HEK293 (cell line): ENCODE data around the gene PTH1R.

ENCODE experiments used
- CTCF ChIA-PET: fragments of 350-600 bp; formaldehyde crosslinking; extraction: SDS; loops from one replicate; lab custom pipeline; 2021; ENCODE audit warnings: antibody characterized with exemption; lab: Yijun Ruan, JAX
- POLR2A ChIA-PET: fragments of 300-600 bp; formaldehyde crosslinking; extraction: SDS; loops from one replicate; lab custom pipeline; 2020; ENCODE audit warnings: antibody characterized with exemption, inconsistent platforms; lab: Yijun Ruan, JAX
- H3K27ac ChIP-seq: fragments of 200-500 bp; sonication (Bioruptor generic); 2 replicates; pipeline ENCODE4 v1.5.1; 2014; ENCODE audit warnings: low read depth, low read length, control low read depth, inconsistent platforms; ENCODE audit errors: extremely low read depth
- H3K36me3 ChIP-seq, 2 experiments: fragments of 200-500 bp in 1 of 2; sonication (Bioruptor generic) in 1 of 2; 1 replicate in 1 of 2; 2 replicates in 1 of 2; pipeline ENCODE4 v1.5.1; 2014 to 2017; ENCODE audit warnings: inconsistent platforms in 2 of 2, low read length in 2 of 2; ENCODE audit not compliant: control insufficient read depth in 2 of 2, insufficient read depth in 1 of 2
- H3K4me1 ChIP-seq: fragments of 200-500 bp; sonication (Bioruptor generic); 2 replicates; pipeline ENCODE4 v1.5.1; 2014; ENCODE audit warnings: mild to moderate bottlenecking, low read length, inconsistent platforms; ENCODE audit not compliant: control insufficient read depth, insufficient read depth
- H3K4me3 ChIP-seq: 2 replicates; pipeline ENCODE4 v1.5.1; 2011; ENCODE audit warnings: low read depth, mild to moderate bottlenecking, control low read depth, low read length, moderate library complexity
- H3K9me3 ChIP-seq: fragments of 200-500 bp; sonication (Bioruptor generic); 2 replicates; pipeline ENCODE4 v1.5.1; 2014; ENCODE audit warnings: low read depth, low read length, inconsistent platforms; ENCODE audit not compliant: control insufficient read depth, insufficient read depth
- GLI2 ChIP-seq: fragments of 450-650 bp; formaldehyde crosslinking; IDR thresholded peaks from 2 replicates; pipeline ENCODE4; 2017; ENCODE audit warnings: missing biosample characterization, missing genetic modification characterization, low read depth, borderline replicate concordance
- KLF7 ChIP-seq: fragments of 450-650 bp; formaldehyde crosslinking; IDR thresholded peaks from 2 replicates; pipeline ENCODE4 v1.5.1; 2016; ENCODE audit warnings: missing biosample characterization, missing genetic modification characterization, borderline replicate concordance
- PRDM6 ChIP-seq: fragments of 450-650 bp; formaldehyde crosslinking; IDR thresholded peaks from 2 replicates; pipeline ENCODE4 v1.5.1; 2017; ENCODE audit warnings: missing biosample characterization, missing genetic modification characterization
- RBAK ChIP-seq: fragments of 450-650 bp; formaldehyde crosslinking; IDR thresholded peaks from 2 replicates; pipeline ENCODE4 v1.5.1; 2016; ENCODE audit warnings: missing biosample characterization, missing genetic modification characterization
- REST ChIP-seq: fragments of 450-650 bp; formaldehyde crosslinking; IDR thresholded peaks from 2 replicates; pipeline ENCODE4 v1.5.1; 2016; ENCODE audit warnings: missing biosample characterization, missing genetic modification characterization
- ZBTB7A ChIP-seq: fragments of 450-650 bp; formaldehyde crosslinking; IDR thresholded peaks from 2 replicates; pipeline ENCODE4 v1.5.1; 2016; ENCODE audit warnings: low read depth, missing biosample characterization, missing genetic modification characterization
- ZNF138 ChIP-seq: fragments of 450-650 bp; formaldehyde crosslinking; IDR thresholded peaks from 2 replicates; pipeline ENCODE4 v1.5.1; 2016; ENCODE audit warnings: missing biosample characterization, missing genetic modification characterization, borderline replicate concordance
- ZNF16 ChIP-seq: fragments of 450-650 bp; formaldehyde crosslinking; IDR thresholded peaks from 2 replicates; pipeline ENCODE4 v1.5.1; 2016; ENCODE audit warnings: low read depth, missing biosample characterization, missing genetic modification characterization
- ZNF23 ChIP-seq: fragments of 450-650 bp; formaldehyde crosslinking; IDR thresholded peaks from 2 replicates; pipeline ENCODE4 v1.5.1; 2016; ENCODE audit warnings: missing biosample characterization, missing genetic modification characterization, borderline replicate concordance
- ZNF350 ChIP-seq: fragments of 450-650 bp; formaldehyde crosslinking; IDR thresholded peaks from 2 replicates; pipeline ENCODE4 v1.5.0; 2017; ENCODE audit warnings: missing biosample characterization, mild to moderate bottlenecking, missing genetic modification characterization
- ZNF394 ChIP-seq: fragments of 450-650 bp; formaldehyde crosslinking; IDR thresholded peaks from 2 replicates; pipeline ENCODE4 v1.5.1; 2016; ENCODE audit warnings: missing biosample characterization, missing genetic modification characterization, mild to moderate bottlenecking, moderate library complexity, borderline replicate concordance
- ZNF571 ChIP-seq: fragments of 450-650 bp; formaldehyde crosslinking; IDR thresholded peaks from 2 replicates; pipeline ENCODE4 v1.5.0; 2017; ENCODE audit warnings: missing biosample characterization, missing genetic modification characterization
- ZNF639 ChIP-seq: fragments of 450-650 bp; formaldehyde crosslinking; IDR thresholded peaks from 2 replicates; pipeline ENCODE4 v1.5.1; 2016; ENCODE audit warnings: missing biosample characterization, missing genetic modification characterization
- ZNF707 ChIP-seq: fragments of 450-650 bp; formaldehyde crosslinking; IDR thresholded peaks from 2 replicates; pipeline ENCODE4 v1.5.1; 2016; ENCODE audit warnings: missing biosample characterization, missing genetic modification characterization
- TF ChIP-seq, protein P1 (sequence below): fragments of 450-650 bp; formaldehyde crosslinking; IDR thresholded peaks from 2 replicates; pipeline ENCODE4 v1.5.1; 2016; ENCODE audit warnings: missing biosample characterization, missing genetic modification characterization

The PTH1R gene

GRCh38 chr3:46916278-46916677 lies 38.8 kb downstream of the PTH1R start:
- Histone ChIP-seq H3K4me1 (peaks cover 5% of the 10 kb centered on the region; the same call in 1 of the 2 replicates), H3K9me3 (no peaks in the 10 kb centered on the region), H3K36me3 (peaks cover 0 to 47% of the 10 kb centered on the region in 2 experiments; a peak in 1 of 3 replicates), H3K4me3 (no peak overlapping the region), H3K27ac (no peak overlapping the region)
- POLR2A ChIA-PET = no interaction called here
- TF ChIP-seq ZNF23 (tag by site-specific recombination) (no peak), ZNF394 (tag by site-specific recombination) (no peak), ZNF707 (no peak), REST (tag by site-specific recombination) (no peak)
- CTCF ChIA-PET = no interaction called here

- Histone ChIP-seq H3K4me1 (peaks cover 5% of the 10 kb centered on the region; the same call in 1 of the 2 replicates), H3K36me3 (peaks cover 0 to 52% of the 10 kb centered on the region in 2 experiments; a peak in 1 of 3 replicates), H3K27ac (no peak overlapping the region), H3K9me3 (no peaks in the 10 kb centered on the region), H3K4me3 (no peak overlapping the region)
- ChIA-PET POLR2A (no interaction called here), CTCF (no interaction called here)
- TF ChIP-seq RBAK (tag by site-specific recombination) (no peak), ZNF138 (tag by site-specific recombination) (no peak), ZNF16 (tag by site-specific recombination) (no peak), GLI2 (tag by site-specific recombination) (no peak), ZNF350 (tag by site-specific recombination) (no peak), ZBTB7A (tag by site-specific recombination) (no peak), ZNF571 (no peak), PRDM6 (tag by site-specific recombination) (no peak), ZNF639 (no peak), KLF7 (tag by site-specific recombination) (no peak)
- TF ChIP-seq, protein P1, sequence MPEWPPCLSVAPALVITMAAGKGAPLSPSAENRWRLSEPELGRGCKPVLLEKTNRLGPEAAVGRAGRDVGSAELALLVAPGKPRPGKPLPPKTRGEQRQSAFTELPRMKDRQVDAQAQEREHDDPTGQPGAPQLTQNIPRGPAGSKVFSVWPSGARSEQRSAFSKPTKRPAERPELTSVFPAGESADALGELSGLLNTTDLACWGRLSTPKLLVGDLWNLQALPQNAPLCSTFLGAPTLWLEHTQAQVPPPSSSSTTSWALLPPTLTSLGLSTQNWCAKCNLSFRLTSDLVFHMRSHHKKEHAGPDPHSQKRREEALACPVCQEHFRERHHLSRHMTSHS (tag by site-specific recombination) = no peak
Measured at GRCh38 chr3:46916799-46917198, 39.3 kb downstream of the PTH1R start.
